GM12891 (cell line): ENCODE measurements around the gene PLPP2.

Experiments used
- POLR2A ChIP-seq: IDR thresholded peaks from 2 replicates; pipeline ENCODE4 v1.6.1; 2011; ENCODE audit warnings: low read depth, low read length, control low read depth
- SPI1 ChIP-seq: IDR thresholded peaks from 2 replicates; pipeline ENCODE4 v1.6.1; 2011; ENCODE audit warnings: low read depth, low read length, control low read depth
- TAF1 ChIP-seq: IDR thresholded peaks from 2 replicates; pipeline ENCODE4 v1.6.1; 2011; ENCODE audit warnings: low read depth, low read length, control low read depth

- TF ChIP-seq SPI1: no peak
- no peak for TF ChIP-seq POLR2A
- TF ChIP-seq TAF1: no peak
Observed at GRCh38 chr19:292951-293350, 1.7 kb upstream of the PLPP2 start.
